Ovary (tissue), 3 donors: ENCODE measurements around the gene ARFGEF3.

Source experiments
- POLR2A ChIP-seq: fragments of 450-650 bp; IDR thresholded peaks from one replicate; pipeline ENCODE4 v1.6.1; 2017; ENCODE audit warnings: antibody characterized with exemption, mild to moderate bottlenecking, moderate library complexity
- TF ChIP-seq, protein P1 (sequence below), 3 donors: fragments of 450-650 bp in 2 of 3; fragments of 200-600 bp in 1 of 3; IDR thresholded peaks; one replicate each; pipeline versions ENCODE4 v1.5.1 to v1.8.0; 2016 to 2022; ENCODE audit warnings: antibody characterized with exemption in 3 of 3, mild to moderate bottlenecking in 1 of 3
- donor health status: DM: no; HTN: no; CAD: no.

DNA sequence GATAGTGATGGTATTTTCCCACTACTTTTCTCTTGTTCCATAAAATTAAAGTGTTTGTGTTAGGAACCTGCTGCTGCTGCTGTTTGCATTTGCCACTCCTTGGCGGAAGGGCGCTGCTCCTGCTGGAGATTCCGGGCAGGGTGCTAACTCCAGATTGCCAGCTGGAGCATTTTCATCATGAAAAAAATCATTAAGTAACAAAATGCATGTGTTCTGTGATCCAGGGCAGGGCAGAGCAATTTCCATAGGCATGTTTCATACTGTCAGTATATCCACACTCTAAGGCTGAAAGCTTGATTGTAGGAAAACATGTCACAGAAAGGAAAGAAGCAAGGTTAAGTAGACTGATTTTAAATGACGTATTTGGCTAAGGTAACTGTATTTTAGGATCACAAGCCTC, 32.5 kb downstream of the ARFGEF3 start:
- TF ChIP-seq, protein P1, sequence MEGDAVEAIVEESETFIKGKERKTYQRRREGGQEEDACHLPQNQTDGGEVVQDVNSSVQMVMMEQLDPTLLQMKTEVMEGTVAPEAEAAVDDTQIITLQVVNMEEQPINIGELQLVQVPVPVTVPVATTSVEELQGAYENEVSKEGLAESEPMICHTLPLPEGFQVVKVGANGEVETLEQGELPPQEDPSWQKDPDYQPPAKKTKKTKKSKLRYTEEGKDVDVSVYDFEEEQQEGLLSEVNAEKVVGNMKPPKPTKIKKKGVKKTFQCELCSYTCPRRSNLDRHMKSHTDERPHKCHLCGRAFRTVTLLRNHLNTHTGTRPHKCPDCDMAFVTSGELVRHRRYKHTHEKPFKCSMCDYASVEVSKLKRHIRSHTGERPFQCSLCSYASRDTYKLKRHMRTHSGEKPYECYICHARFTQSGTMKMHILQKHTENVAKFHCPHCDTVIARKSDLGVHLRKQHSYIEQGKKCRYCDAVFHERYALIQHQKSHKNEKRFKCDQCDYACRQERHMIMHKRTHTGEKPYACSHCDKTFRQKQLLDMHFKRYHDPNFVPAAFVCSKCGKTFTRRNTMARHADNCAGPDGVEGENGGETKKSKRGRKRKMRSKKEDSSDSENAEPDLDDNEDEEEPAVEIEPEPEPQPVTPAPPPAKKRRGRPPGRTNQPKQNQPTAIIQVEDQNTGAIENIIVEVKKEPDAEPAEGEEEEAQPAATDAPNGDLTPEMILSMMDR (IDR thresholded peaks at IDR 0.05) = no peak
- no peak for TF ChIP-seq POLR2A
